Smooth muscle cell (in vitro differentiated cells): ENCODE results near the gene AMPD2. TPM values are rescaled to one million over a fixed set of nuclear protein-coding genes. Genes with fewer than 3 reads are reported as not detected.

ENCODE experiments used
- DNase-seq: peaks from one replicate; lab custom pipeline; 2025; ENCODE audit not compliant: unreplicated experiment; lab: John Stamatoyannopoulos, UW
- H2AFZ ChIP-seq: fragments of 200-600 bp; sonication (generic); 2 replicates; pipeline ENCODE4 v1.6.0; 2016; ENCODE audit warnings: antibody characterized with exemption, low read depth, mild to moderate bottlenecking
- H3F3A ChIP-seq: fragments of 200-600 bp; sonication (generic); 2 replicates; pipeline ENCODE4 v1.6.0; 2017; ENCODE audit warnings: antibody characterized with exemption, low read depth
- H3K27ac ChIP-seq: fragments of 200-600 bp; sonication (generic); 2 replicates; pipeline ENCODE4 v1.5.1; 2016; ENCODE audit warnings: low read depth, mild to moderate bottlenecking
- H3K27me3 ChIP-seq: fragments of 200-600 bp; sonication (generic); 2 replicates; pipeline ENCODE4 v1.6.1; 2016; ENCODE audit warnings: low read depth, mild to moderate bottlenecking
- H3K36me3 ChIP-seq: fragments of 200-600 bp; sonication (generic); 2 replicates; pipeline ENCODE4 v1.5.1; 2016; ENCODE audit warnings: low read depth
- H3K4me1 ChIP-seq: fragments of 200-600 bp; sonication (generic); 2 replicates; pipeline ENCODE4 v1.5.1; 2016; ENCODE audit warnings: low read depth
- H3K4me2 ChIP-seq: fragments of 200-600 bp; sonication (generic); 2 replicates; pipeline ENCODE4 v1.6.0; 2016; ENCODE audit warnings: mild to moderate bottlenecking
- H3K4me3 ChIP-seq: fragments of 200-600 bp; sonication (generic); 2 replicates; pipeline ENCODE4 v1.5.1; 2016; ENCODE audit warnings: mild to moderate bottlenecking
- H3K79me2 ChIP-seq: fragments of 200-600 bp; sonication (generic); 2 replicates; pipeline ENCODE4 v1.6.0; 2016; ENCODE audit warnings: low read depth, mild to moderate bottlenecking
- H3K9ac ChIP-seq: fragments of 200-600 bp; sonication (generic); 2 replicates; pipeline ENCODE4 v1.6.0; 2016; ENCODE audit warnings: low read depth
- H3K9me3 ChIP-seq: fragments of 200-600 bp; sonication (generic); replicated peaks from 2 replicates; pipeline ENCODE4 v1.5.1; 2016; ENCODE audit warnings: low read depth
- H4K20me1 ChIP-seq: fragments of 200-600 bp; sonication (generic); 2 replicates; pipeline ENCODE4 v1.6.0; 2016; ENCODE audit warnings: low read depth
- CTCF ChIP-seq: fragments of 200-600 bp; sonication (generic); IDR thresholded peaks from 2 replicates; pipeline ENCODE4 v1.5.1; 2017; ENCODE audit warnings: borderline replicate concordance, mild to moderate bottlenecking, antibody characterized with exemption; ENCODE audit not compliant: insufficient read depth, poor library complexity, severe bottlenecking
- WGBS: methylation state at CpG from one replicate; pipeline ENCODE4 v1.1.7; 2016; ENCODE audit warnings: low lambda C conversion rate; 5-methylcytosine and 5-hydroxymethylcytosine counted together
- polyA plus RNA-seq: library from polyadenylated mRNA; unstranded; fragments of >200 nt; fragmentation: Nextera tagmentation; extraction: Ambion mirVana; gene quantifications from 2 replicates; pipeline ENCODE4 v1.2.1, GENCODE V29; 2016
- total RNA-seq: library from RNA; depleted of rRNA; stranded (reverse); fragments of >200 nt; gene quantifications from 2 replicates; pipeline ENCODE4 v1.2.3, GENCODE V29; 2014

Gene AMPD2
- total and polyA plus RNA-seq, 2 experiments from 2014 or later, result 57.4 to 104 TPM

GRCh38 chr1:109637446-109637845 lies 17.8 kb downstream of the AMPD2 start:
- no peak overlapping the region for H3K9ac ChIP-seq
- peaks cover 4% of the 10 kb centered on the region for H3K4me1 ChIP-seq
- no peaks in the 10 kb centered on the region for H3K27me3 ChIP-seq
- no peaks in the 10 kb centered on the region for H3K9me3 ChIP-seq
- H3F3A ChIP-seq, result no peaks in the 10 kb centered on the region
- no peak overlapping the region for H3K27ac ChIP-seq
- DNase-seq, result no peak
- no peak overlapping the region for H2AFZ ChIP-seq
- 98% methylated on average over 7 of the region's 7 CpGs for WGBS
- no peak for TF ChIP-seq CTCF
- H3K4me2 ChIP-seq, result no peak overlapping the region
- H3K36me3 ChIP-seq, result no peaks in the 10 kb centered on the region
- no peaks in the 10 kb centered on the region for H4K20me1 ChIP-seq
- H3K79me2 ChIP-seq, result no peaks in the 10 kb centered on the region
- no peak overlapping the region for H3K4me3 ChIP-seq

- WGBS, result 84% methylated on average over 8 of the region's 9 CpGs
- Histone ChIP-seq H3K4me1 (peaks cover 4% of the 10 kb centered on the region), H3F3A (no peaks in the 10 kb centered on the region), H3K4me3 (no peak overlapping the region), H3K27ac (no peak overlapping the region), H4K20me1 (no peaks in the 10 kb centered on the region), H3K9me3 (no peaks in the 10 kb centered on the region), H3K79me2 (no peaks in the 10 kb centered on the region), H3K9ac (no peak overlapping the region), H2AFZ (no peak overlapping the region), H3K27me3 (no peaks in the 10 kb centered on the region), H3K4me2 (no peak overlapping the region), H3K36me3 (no peaks in the 10 kb centered on the region)
- no peak for TF ChIP-seq CTCF
- DNase-seq, result no peak
Measured at GRCh38 chr1:109639063-109639840, 19.6 kb downstream of the AMPD2 start.

GRCh38 chr1:109639841-109640184 lies 20.2 kb downstream of the AMPD2 start:
- H3K9ac ChIP-seq, result no peak overlapping the region
- WGBS, result 59% methylated on average over 6 of the region's 6 CpGs
- no peaks in the 10 kb centered on the region for H3K9me3 ChIP-seq
- no peak overlapping the region for H3K4me2 ChIP-seq
- H3K4me3 ChIP-seq, result no peak overlapping the region
- H3K27ac ChIP-seq, result no peak overlapping the region
- no peak for TF ChIP-seq CTCF
- no peak for DNase-seq
- H3K36me3 ChIP-seq, result no peaks in the 10 kb centered on the region
- no peak overlapping the region for H2AFZ ChIP-seq
- no peaks in the 10 kb centered on the region for H3K27me3 ChIP-seq
- H3K4me1 ChIP-seq, result peaks cover 4% of the 10 kb centered on the region
- H3K79me2 ChIP-seq, result no peaks in the 10 kb centered on the region
- H3F3A ChIP-seq, result no peaks in the 10 kb centered on the region
- H4K20me1 ChIP-seq, result no peaks in the 10 kb centered on the region
